Kidney tubule cell (primary cell): Measurements from ENCODE around the gene KTN1.

Experiments used
- DNase-seq: peaks from one replicate; pipeline ENCODE4 v3.0.0-alpha.2; 2018; ENCODE audit warnings: low spot score

Gene KTN1

DNA sequence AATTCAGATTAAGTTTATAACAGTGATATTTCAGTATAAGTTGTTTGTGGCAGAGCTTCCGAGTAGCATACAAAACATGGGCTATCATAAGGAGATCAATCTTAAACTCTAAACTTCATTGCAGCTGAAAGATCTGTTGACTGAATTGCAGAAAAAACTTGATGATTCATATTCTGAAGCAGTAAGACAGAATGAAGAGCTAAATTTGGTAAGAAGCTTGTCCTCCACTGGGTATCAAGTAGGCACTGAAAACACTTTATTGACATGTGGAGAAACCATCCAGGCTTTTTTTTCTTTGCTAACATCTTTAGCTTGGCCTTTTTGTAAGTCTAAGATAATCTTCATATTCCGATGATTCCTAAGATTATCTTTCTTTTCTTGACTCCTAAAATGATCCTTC lies 93.0 kb downstream of the KTN1 start:
- DNase-seq = no peak

DNA sequence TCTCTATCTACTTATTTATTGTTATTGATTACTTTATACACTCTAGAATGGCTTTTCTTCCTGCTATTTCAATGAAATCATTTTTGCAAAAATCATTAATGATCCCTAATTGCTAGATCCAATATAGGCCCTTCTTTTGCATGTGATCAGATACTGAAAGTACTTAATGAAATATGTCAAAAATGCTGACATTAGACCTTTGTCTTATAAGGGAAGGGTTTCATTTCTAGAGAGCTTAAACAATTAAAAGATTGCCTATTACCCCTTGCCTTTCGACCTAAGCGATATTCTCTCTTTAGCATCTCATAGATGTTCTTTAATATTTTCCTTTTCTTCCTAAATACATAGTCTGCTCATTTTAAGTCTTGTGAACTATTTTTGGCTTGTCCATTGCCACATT lies 101.1 kb downstream of the KTN1 start:
- no peak for DNase-seq

DNA sequence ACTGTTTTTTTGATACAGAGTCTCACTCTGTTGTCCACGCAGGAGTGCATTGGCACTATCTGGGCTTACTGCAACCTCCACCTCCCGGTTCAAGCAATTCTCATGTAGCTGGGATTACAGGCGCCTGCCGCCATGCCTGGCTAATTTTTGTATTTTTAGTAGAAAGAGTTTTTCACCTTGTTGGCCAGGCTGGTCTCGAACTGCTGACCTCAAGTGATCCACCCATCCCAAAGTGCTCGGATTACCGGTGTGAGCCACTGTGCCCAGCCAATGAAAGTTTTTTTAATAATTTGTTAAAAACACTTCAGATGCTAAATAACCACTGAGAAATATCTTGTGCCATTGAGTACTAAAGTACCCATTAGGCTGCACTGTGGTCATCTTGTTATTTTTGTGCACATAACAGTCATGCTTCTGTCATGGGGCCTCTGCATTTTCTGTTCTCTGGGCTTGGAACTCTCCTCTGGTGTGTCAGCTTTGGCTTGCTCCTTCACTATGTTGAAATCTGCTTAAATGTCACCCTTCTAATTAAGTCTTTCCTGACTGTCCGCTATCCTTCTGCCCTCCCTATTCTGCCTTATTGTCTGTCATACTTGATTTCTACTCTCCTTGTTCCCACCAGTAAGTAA lies 105.1 kb downstream of the KTN1 start:
- DNase-seq = no peak

DNA sequence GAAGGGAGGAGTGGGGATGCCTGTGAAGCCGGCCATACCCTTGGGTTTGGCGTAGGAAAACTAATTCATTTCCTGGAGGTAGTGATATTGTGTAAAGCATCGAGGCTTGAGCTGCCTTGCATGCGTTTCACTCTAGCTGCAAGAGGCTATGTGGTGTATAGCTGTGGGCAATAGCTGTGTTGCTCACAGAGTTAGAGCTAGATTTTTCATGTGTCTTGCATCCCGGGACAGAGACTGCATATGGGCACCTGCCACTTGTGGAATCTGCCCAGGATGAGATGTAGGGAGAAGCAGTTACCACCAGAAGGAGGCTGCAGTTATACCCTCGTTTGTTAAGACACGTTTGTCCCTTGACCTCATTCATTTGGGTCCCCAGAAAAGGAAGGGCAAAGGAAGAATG lies 106.7 kb downstream of the KTN1 start:
- no peak for DNase-seq

DNA sequence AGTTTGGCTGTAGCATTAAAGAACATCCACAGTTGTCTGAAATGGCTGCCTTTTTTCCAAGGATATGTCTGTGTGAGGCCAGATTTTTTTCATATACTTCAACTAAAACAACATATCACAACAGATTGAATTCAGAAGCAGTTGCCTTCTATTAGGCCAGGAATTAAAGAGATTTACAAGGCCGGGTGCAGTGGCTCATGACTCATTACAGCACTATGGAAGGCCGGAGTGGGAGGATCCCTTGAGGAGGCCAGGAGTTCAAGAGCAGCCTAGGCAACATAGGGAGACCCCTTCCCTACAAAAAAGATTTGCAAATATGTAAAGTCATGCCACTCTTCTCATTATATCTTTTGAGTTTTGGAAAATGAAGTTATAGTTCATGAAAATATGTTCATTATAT lies 108.6 kb downstream of the KTN1 start:
- no peak for DNase-seq

DNA sequence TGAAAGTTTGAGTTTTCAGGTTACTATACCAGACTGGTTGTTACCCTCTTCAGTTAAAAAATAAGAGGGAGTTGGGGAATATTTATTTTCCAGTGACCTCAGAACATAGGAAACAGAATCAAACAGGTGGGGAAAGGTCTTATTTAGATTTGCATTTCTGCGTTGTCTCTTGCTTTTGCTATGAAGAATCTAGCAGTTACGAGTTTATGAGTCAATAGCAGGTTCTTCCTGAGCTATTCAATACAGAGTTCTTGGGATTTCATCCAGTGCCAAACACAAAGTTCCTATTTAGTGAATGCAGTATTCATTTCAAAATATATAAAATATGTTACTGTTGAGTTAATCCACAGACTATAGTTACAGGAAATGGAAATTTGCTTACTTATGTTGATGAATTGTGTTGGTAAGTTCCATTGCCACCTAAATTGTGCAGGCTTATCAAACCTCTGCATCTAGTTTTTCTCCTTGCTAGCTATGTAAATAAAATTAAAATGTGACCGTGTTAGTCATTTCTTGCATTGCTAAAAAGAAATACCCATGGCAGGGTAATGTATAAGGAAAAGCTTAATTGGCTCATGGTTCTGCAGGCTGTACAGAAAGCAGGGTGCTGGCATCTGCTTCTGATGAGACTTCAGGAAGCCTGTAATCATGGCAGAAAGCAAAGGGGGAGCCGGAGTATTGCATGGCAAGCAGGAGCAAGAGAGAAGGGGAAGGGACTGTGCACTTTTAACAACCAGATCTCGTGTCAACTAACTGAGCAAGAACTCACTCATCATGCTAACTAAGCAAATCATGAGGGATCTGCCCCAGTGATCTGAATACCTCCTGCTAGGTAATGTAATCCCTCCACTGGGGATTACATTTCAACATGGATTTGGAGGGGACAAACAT lies 110.2 kb downstream of the KTN1 start:
- peak; percentile 21 for DNase-seq

DNA sequence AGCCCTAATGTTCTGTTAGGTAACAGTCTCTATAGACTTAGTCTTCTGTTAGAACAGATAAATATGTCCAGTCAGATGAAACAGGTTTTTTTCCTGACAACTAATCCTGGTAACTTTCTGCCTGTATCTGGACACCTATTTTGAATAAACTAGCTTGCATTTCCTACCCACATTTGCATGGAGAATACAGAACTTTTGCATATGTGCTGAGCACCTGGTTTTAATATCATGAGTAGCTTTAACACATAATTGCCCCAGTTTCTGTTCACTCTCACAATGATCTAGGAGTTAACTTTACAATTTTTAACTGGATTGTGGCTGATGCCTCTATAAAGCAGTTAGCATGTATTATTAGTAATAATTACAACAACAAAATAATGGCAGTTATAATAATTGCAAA lies 111.7 kb downstream of the KTN1 start:
- no peak for DNase-seq

DNA sequence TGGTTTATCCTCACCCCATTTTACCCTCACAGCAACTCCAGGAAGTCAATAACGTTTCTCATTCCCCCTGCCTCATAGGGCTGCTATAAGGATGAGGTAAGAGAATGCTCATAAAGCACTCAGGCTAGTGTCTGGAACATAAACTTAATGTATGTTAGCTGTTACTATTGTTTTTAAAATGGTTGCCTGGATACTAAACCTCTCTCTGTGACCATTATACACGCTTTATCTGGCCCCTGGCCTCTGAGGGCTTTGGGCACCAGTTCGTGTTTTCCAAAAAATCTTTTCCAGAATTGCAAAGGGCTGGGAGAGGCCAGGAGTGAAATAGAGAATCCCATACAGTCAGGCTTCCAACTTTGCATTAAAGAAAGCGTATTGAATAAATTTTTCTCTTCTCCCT lies 113.9 kb downstream of the KTN1 start:
- DNase-seq = no peak

DNA sequence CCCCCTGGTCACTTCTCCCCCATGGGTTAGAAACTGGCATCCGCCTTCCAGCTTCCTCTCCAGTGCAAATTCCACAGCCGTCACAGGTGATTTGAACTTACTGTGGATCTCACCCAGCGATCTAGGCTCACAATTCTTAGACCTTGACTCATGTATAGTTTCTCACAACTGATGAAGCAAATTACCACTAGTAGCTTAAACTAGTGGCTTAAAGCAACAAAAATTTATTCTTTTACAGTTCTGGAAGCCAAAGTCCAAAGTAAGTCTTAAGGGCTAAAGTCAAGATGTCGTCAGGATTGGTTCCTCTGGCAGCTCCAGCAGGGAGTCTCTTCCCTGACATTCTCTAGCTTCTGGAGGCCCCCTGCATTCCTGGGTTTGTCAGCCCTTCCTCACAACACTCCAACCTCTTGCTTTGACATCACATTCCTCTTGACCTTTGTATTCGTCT lies 117.4 kb downstream of the KTN1 start:
- DNase-seq = peak; percentile 90

DNA sequence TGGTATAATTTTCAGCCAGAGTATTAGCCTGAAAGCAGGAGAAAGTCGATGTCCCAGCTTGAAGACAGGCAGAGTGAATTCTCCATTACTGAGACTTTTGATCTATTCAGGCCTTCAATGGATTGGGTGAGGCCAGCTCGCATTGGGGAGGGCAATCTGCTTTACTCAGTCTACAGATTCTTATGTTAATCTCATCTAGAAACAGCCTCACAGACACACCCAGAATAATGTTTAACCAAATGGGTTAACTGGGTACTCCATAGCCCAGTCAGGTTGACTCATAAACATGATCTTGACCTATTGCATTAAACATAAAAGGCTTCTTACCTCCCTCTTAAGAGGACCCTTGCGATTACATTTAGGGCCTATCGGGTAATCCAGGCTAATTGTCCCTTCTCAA lies 118.0 kb downstream of the KTN1 start:
- peak; percentile 92 for DNase-seq

DNA sequence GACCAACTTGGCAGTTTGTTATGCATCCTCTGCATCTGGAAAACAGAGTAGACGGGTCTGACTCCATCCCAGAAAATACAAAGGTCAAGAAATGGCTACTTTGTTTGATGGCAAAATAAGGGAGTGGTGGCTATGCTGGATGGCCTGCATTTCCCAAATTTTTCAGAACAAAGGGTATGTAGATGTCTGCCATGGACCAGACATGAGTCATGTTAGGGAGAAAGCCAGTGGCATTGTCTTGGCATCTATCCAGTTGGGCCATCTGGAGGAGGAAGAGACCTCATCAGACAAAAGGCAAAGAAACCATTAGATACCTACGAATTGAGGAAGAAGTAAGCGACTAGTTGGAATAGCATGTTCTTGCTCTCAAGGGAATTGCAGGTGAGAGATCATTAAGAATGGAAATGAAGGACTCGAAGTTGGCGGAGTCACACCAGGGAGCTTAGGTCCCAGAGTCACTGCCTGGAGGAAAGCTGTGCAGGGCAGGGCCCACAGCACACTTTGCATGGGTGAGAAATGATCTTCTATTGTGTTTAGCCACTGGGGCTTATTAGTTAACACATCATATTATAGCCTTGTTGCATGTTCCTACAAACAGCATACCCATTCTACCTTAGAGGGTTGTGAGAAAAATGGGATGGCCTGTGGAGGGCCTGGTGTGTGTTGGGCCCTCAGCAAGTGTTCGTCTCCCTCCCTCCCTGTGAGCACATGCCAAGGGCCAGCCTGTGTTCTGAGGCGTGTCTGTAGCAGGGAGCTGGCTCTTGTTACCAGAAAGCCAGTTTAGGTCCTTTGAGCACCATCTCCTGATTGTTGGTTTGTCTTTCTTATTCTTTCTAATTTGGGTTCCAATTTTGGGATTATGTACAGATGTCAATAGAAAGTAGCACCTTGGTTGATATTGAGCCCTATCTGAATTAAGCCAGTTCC lies 119.4 kb downstream of the KTN1 start:
- peak; percentile 93 for DNase-seq

DNA sequence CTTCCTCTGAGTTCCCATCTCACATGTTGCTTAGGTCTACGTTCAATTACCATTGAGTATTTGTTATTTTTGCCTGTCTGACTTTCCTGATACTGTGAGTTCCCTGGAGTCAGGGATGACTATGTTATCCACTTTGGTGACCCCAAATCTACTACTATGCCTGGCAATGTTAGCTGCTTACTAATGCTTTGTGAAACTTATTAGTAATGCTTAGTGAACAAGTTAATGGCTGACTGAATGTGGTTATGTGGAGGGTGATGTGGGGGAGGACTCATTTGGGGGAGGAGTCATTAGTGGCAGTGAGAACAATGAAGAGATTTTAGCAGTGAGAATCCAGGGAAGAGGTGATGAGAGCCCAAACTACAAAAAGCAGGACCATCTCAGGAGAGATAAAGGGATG lies 121.6 kb downstream of the KTN1 start:
- DNase-seq = peak; percentile 95

DNA sequence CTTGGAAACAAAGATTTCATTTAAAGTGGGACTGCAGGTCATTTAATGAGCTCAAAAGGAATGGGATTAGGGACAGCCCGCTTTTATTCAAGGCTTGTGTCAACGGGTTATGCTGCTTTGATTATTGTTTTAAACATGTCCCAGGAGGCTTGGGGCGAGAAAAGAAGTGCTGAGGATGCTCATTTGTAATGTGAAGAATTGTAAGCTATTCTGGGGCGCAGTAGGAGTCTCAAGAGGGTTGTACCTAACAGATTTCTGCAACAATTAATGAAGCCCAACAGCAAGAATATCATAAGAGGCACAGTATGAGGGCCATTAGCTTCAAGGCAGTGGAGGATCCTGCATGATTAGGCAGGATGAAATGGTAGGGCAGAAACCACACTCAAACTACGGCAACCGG lies 122.5 kb downstream of the KTN1 start:
- no peak for DNase-seq

DNA sequence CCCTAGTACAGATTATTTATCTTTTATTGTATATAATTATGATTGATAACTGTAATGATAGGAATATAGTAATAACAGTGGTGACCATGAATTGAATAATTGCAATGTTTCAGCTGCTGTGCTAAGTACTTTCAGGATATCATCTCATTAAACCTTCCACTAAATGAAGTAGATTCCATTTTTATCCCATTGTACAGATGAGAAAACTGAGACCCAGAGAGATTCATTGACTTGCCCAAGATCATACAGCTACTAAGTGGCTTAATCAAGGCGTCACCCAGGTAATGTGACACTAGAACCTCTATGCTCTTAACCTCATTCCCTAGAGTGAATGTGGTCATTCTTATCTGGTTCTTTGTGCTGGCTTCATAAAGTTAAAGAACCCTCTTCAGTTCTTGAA lies 124.6 kb downstream of the KTN1 start:
- no peak for DNase-seq

DNA sequence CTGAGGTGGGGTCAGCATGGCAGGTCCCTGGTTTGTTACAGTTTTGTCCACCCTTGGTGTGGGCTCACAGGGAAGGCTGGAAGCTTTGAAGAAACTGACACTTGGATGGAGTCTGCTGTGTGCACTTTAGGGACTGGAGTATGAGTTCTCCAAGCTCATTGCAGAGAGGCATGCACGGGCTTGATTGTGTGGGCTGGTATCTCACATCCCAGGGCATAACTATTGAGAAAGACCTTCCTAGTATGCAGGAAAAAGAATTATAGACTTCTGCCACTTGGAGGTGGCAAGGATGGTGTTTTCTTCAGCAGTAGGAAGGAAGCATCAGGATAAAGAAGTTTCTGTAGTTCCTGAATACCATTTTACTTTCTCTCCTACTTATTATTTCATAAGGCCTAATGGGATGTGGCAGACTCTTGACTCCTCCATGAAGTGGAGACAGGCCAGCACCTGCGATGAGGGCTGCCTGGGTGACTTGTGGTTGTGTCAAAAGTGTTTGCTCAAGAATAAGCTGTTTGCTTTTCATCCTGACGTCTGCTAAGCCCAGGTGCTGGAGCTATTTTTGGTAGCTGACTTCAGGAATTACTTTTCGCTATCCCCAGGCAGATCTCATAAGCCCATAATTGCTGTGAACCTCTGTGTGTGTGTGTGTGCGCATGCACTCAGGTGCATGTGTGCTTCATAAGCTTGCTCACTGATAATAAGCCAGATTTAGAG lies 125.8 kb downstream of the KTN1 start:
- peak; percentile 31 for DNase-seq

DNA sequence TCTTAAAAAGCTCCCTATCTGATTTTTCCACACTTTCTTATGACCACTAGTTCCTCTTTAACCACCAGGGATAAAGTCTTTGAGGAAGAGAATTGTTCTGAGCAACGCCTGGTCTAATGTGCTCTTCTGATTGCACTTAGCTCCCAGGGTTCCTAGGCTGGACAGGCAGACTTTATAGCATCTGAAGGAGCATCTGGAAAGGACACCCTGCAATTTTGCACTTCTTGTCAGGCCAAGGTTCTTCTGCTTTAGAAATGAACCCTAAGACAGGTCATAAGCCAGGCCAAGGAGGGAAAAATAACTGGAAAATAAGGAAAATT lies 126.3 kb downstream of the KTN1 start:
- DNase-seq = no peak

DNA sequence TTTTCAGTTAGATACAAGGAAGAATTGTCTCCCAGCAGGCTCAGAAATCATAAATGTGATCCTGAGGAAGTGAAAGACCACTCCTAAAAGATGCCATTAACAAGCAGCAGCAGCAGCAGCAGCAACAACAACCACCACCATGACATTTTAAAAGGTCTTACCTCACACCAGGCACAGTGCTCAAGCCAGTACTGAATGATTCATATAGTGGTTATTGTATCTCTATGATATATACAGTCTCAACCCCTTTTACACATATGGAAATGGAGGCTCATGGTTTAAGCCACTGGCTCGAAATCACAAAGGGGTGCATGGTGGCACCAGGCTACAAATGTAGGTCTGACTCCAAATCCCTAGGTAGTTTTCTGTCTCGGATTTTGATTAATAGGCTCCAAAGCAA lies 126.9 kb downstream of the KTN1 start:
- no peak for DNase-seq

DNA sequence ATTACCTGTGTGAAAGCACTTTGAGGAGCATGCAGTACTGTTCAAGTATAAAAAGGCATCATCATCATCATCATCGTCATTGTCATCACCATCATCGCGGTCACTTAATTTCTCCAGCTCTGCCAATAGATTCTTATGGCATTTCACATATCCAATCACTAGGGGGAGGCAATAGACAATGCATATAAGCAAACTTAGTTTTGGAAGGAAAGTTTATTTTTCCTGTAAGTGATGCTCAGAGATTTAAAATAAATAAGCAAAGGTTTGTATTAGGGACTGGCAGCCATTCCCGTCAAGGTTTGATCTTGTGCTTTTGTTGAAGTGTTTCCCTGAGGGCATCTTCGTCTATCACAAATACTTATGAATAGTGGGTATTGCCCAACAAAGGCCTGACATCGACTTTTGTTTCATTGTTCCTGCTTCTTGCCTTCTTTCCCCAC lies 127.4 kb downstream of the KTN1 start:
- DNase-seq = peak; percentile 63

DNA sequence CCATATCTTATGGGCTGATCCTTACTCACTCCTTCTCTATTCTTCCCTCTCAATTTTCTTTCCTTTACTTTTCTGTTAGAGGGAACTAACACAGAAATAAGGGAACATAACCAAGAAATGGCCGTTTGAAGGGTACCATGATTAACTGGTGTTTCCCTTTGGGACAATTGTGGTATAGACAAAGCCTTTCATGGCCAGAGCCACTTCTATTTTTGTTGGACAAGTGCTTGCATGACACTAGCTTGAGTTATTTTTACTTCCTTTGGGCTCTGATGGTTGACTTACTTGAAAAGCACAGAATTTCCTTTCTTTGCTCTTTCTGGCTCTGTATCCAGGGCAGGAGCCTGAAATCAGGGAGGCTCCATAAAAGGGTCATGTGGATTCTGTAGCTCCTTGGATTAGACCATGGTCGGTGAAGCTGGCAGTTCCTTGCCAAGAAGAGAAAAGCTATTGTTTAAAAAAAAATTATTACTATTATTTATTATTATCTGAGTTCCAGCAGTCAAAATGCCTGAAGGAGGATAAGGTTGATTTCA lies 130.6 kb downstream of the KTN1 start:
- no peak for DNase-seq

DNA sequence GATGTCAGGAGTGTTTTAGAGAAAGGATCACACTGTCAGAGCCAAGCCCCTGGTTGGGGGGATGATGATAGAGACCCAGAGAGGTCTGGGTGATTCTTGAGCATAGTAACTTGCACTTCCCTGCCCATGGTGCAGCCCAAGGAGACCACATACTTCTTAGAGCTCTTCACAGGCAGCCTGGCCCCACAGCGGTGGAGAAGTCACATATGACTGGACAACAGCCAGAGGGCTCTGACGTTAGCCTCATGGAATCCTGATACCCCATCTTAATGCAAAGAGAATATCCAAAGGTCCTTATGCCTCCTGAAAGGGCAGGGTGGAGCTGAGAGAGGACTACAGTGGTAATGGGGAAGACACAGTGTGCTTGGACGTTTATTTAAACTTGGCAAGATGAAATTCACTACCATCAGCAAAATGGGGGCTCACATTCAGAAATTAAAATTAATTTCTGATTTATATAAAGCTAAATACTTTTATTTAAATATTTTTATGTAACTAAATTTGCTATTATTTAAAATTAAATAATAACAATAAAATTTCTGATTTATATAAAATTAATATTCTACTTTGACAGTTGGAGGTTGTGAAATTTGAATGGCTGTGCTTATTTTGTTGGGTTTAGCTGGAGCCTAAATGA lies 131.3 kb downstream of the KTN1 start:
- DNase-seq = peak; percentile 23

DNA sequence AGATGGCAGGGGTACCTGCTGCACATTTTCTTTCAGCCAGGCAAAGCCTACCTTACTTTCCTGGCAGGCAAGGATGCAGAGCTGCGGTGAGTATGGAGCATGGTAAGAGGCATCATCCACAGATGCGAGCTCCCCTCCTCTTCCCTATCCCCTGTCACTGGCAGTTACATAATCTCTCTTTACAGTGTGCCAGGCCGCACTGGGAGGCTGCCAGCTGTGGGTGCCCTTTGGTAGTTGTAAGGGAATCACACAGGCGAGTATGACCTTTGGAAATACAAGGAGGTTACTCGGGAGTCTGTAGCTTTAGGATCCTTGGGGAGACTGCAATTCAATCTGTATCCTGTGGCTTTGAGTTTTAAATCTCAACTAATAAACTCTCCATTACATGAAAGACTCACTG lies 132.5 kb downstream of the KTN1 start:
- no peak for DNase-seq
